Hippocampal formation (tissue), 2 donors: ENCODE data around the gene SYNDIG1.
A peak's percentile ranks its signal among the peaks of the same experiment; 100 is the strongest.

ENCODE experiments used
- DNase-seq, 2 donors: peaks; one replicate each; lab custom pipeline; 2025; lab: John Stamatoyannopoulos, UW

Gene SYNDIG1

GRCh38 chr20:24585796-24586522 lies 116.5 kb downstream of the SYNDIG1 start:
- DNase-seq: no peak

GRCh38 chr20:24586523-24586840 lies 117.1 kb downstream of the SYNDIG1 start:
- DNase-seq: no peak

- DNase-seq: no peak
Measured at GRCh38 chr20:24587384-24588046, 118.1 kb downstream of the SYNDIG1 start.

GRCh38 chr20:24588047-24588635 lies 118.7 kb downstream of the SYNDIG1 start:
- DNase-seq: no peak

GRCh38 chr20:24588725-24589340 lies 119.4 kb downstream of the SYNDIG1 start:
- no peak for DNase-seq

- no peak for DNase-seq
Measured at GRCh38 chr20:24589381-24589780, 120.0 kb downstream of the SYNDIG1 start.

GRCh38 chr20:24589815-24590177 lies 120.4 kb downstream of the SYNDIG1 start:
- DNase-seq: no peak

- no peak for DNase-seq
Measured at GRCh38 chr20:24590178-24590982, 121.0 kb downstream of the SYNDIG1 start.

- no peak for DNase-seq
Measured at GRCh38 chr20:24597051-24597450, 127.6 kb downstream of the SYNDIG1 start.

- DNase-seq: no peak
Measured at GRCh38 chr20:24598346-24598745, 128.9 kb downstream of the SYNDIG1 start.

- DNase-seq: no peak
Measured at GRCh38 chr20:24598996-24599395, 129.6 kb downstream of the SYNDIG1 start.

- DNase-seq: no peak
Measured at GRCh38 chr20:24600012-24600411, 130.6 kb downstream of the SYNDIG1 start.

GRCh38 chr20:24603454-24603853 lies 134.0 kb downstream of the SYNDIG1 start:
- no peak for DNase-seq

GRCh38 chr20:24604966-24605665 lies 135.7 kb downstream of the SYNDIG1 start:
- DNase-seq: no peak

GRCh38 chr20:24605937-24606455 lies 136.6 kb downstream of the SYNDIG1 start:
- DNase-seq: no peak

GRCh38 chr20:24607402-24607801 lies 138.0 kb downstream of the SYNDIG1 start:
- no peak for DNase-seq

- DNase-seq: peak in 1 of 2 donors; percentile 50
Measured at GRCh38 chr20:24608926-24609667, 139.7 kb downstream of the SYNDIG1 start.

- no peak for DNase-seq
Measured at GRCh38 chr20:24609757-24610156, 140.3 kb downstream of the SYNDIG1 start.

- no peak for DNase-seq
Measured at GRCh38 chr20:24610341-24611115, 141.1 kb downstream of the SYNDIG1 start.
